NCI-H1694 treated with DMSO at 0.1 percent for 48 hours (cell line): ENCODE measurements around the gene NFATC2.
"Not testable (repeated sequence)": the region's sequence is repeated elsewhere in the genome, so short reads cannot be mapped to it uniquely, and the experiment has no call there.

ENCODE experiments used
- DNase-seq: peaks from one replicate; lab custom pipeline; 2025; lab: John Stamatoyannopoulos, UW

NFATC2 gene

GRCh38 chr20:51354191-51354768 is 188.2 kb downstream of the NFATC2 start:
- DNase-seq: no peak

- no peak for DNase-seq
Measured at GRCh38 chr20:51353491-51353890, 189.0 kb downstream of the NFATC2 start.

- no peak for DNase-seq
Measured at GRCh38 chr20:51352791-51353190, 189.7 kb downstream of the NFATC2 start.

GRCh38 chr20:51350941-51351631 is 191.4 kb downstream of the NFATC2 start:
- DNase-seq: no peak

GRCh38 chr20:51348876-51349275 is 193.6 kb downstream of the NFATC2 start:
- no peak for DNase-seq

- no peak for DNase-seq
Measured at GRCh38 chr20:51347831-51348230, 194.7 kb downstream of the NFATC2 start.

GRCh38 chr20:51346686-51347485 is 195.6 kb downstream of the NFATC2 start:
- DNase-seq: no peak

GRCh38 chr20:51345601-51346101 is 196.9 kb downstream of the NFATC2 start:
- DNase-seq: no peak

- DNase-seq: not testable (repeated sequence)
Measured at GRCh38 chr20:51343802-51344201, 198.7 kb downstream of the NFATC2 start.

- no peak for DNase-seq
Measured at GRCh38 chr20:51342510-51343236, 199.8 kb downstream of the NFATC2 start.

- DNase-seq: no peak
Measured at GRCh38 chr20:51341581-51341980, 200.9 kb downstream of the NFATC2 start.

- DNase-seq: no peak
Measured at GRCh38 chr20:51340451-51340840, 202.1 kb downstream of the NFATC2 start.

GRCh38 chr20:51339721-51340450 is 202.6 kb downstream of the NFATC2 start:
- no peak for DNase-seq

- DNase-seq: no peak
Measured at GRCh38 chr20:51338692-51339440, 203.7 kb downstream of the NFATC2 start.

GRCh38 chr20:51337126-51337805 is 205.3 kb downstream of the NFATC2 start:
- DNase-seq: no peak
